ENCODE results near the gene SLC35A2.

The SLC35A2 gene

DNA sequence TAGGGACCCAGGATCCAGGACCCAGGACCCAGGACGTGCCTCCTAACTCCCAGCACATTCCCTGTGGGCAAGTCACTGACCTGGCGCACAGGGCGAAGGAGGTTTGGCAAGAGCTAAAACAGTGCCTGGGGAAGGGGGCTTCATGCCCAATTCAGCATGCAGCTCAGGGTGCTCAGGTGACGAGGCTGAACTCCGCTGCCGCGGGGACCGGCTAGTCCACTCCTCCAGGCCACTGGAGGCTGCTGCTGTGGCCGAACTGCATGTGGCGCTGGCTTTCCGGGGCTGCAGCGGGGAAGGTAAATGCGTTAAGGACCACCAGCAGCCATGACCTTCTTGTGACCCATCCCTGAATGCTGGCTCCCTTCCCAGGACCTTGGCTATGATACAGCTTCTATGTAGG is 12.3 kb upstream of the SLC35A2 start:
- Histone ChIP-seq H3K36me3 (ENCODE audit: insufficient read depth, low read length) (peaks cover 23% of the 10 kb centered on the region), H3K27me3 (ENCODE audit: control insufficient read depth in 1 of 2, insufficient read depth in 2 of 2, low read length in 2 of 2) (no peaks in the 10 kb centered on the region)

GRCh38 chrX:48920718-48921104 is 9.3 kb upstream of the SLC35A2 start:
- H3K27me3 ChIP-seq (ENCODE audit: control insufficient read depth in 1 of 2, insufficient read depth in 2 of 2, low read length in 2 of 2) = no peaks in the 10 kb centered on the region
- H3K27ac ChIP-seq (ENCODE audit: low read depth, low read length) = no peak overlapping the region
- H3K4me1 ChIP-seq (ENCODE audit: insufficient read depth, low read length) = peaks cover 11% of the 10 kb centered on the region
- H3K4me3 ChIP-seq (ENCODE audit: low read depth in 1 of 2, low read length in 2 of 2) = no peak overlapping the region
- no peaks in the 10 kb centered on the region for H3K9me3 ChIP-seq (ENCODE audit: low read length)
- no peak overlapping the region for H3K9ac ChIP-seq (ENCODE audit: low read length)
- peaks cover 18% of the 10 kb centered on the region for H3K36me3 ChIP-seq (ENCODE audit: insufficient read depth, low read length)

More for the DNA sequence above, 12.3 kb upstream of the SLC35A2 start:
- H3K4me3 ChIP-seq (ENCODE audit: low read depth in 1 of 2, low read length in 2 of 2) = no peak overlapping the region
- no peak overlapping the region for H3K9ac ChIP-seq (ENCODE audit: low read length)
- peaks cover 6% of the 10 kb centered on the region for H3K4me1 ChIP-seq (ENCODE audit: insufficient read depth, low read length)
- H3K27ac ChIP-seq (ENCODE audit: low read depth, low read length) = no peak overlapping the region
- no peaks in the 10 kb centered on the region for H3K9me3 ChIP-seq (ENCODE audit: low read length)

GRCh38 chrX:48919947-48920717 is 8.7 kb upstream of the SLC35A2 start:
- H3K4me3 ChIP-seq (ENCODE audit: low read depth in 1 of 2, low read length in 2 of 2) = no peak overlapping the region
- no peaks in the 10 kb centered on the region for H3K9me3 ChIP-seq (ENCODE audit: low read length)
- no peak overlapping the region for H3K9ac ChIP-seq (ENCODE audit: low read length)
- peaks cover 13% of the 10 kb centered on the region for H3K36me3 ChIP-seq (ENCODE audit: insufficient read depth, low read length)
- peaks cover 11% of the 10 kb centered on the region for H3K4me1 ChIP-seq (ENCODE audit: insufficient read depth, low read length)
- H3K27ac ChIP-seq (ENCODE audit: low read depth, low read length) = no peak overlapping the region
- no peaks in the 10 kb centered on the region for H3K27me3 ChIP-seq (ENCODE audit: control insufficient read depth in 1 of 2, insufficient read depth in 2 of 2, low read length in 2 of 2)

- Histone ChIP-seq H3K4me3 (ENCODE audit: low read depth in 1 of 2, low read length in 2 of 2) (peak overlapping the region in 1 of 2 donors; percentile 41), H3K4me1 (ENCODE audit: insufficient read depth, low read length) (peaks cover 11% of the 10 kb centered on the region), H3K36me3 (ENCODE audit: insufficient read depth, low read length) (peaks cover 13% of the 10 kb centered on the region), H3K9ac (ENCODE audit: low read length) (no peak overlapping the region), H3K27me3 (ENCODE audit: control insufficient read depth in 1 of 2, insufficient read depth in 2 of 2, low read length in 2 of 2) (no peaks in the 10 kb centered on the region), H3K27ac (ENCODE audit: low read depth, low read length) (peak overlapping the region; percentile 62), H3K9me3 (ENCODE audit: low read length) (no peaks in the 10 kb centered on the region)
Measured at GRCh38 chrX:48919360-48919841, 8.0 kb upstream of the SLC35A2 start.

DNA sequence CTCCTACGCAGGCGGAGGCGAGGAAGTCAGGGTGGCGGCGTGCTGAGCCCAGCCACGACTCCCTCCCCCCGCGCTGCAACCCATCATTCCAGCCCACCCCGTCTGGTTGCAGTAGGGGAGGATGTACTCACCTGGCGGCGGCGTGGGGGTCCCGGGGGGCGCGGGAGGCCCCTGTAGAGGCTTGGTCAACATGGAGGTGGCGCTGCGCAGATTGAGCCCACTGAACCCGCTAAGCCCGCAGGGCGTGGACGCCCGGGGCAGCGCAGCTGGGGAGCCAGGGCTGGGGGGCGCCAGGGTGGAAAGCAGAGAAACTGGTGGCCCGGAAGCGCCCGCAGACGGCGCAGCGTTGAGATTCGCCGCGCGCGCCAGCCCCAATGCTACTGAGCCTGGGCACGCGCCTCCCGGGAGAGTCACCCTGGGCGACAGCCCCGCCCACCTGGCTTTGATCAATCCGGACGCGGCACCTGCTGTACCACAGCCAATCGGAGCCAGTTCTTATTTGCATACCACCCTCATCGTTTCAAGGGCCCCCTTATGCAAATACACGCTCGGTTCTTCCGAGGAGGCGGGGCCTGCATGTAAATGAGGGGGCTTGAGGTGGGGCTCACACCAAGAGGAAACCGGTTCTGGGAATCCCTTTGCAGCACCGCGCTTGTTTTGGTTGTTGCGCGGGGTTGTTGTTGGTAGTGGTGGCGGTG is 7.3 kb upstream of the SLC35A2 start, which contains the start of gene PIM2:
Gene PIM2 (minus strand): TSS at position 382 of the 698 bp plus-strand sequence. CDS start 190 bp downstream, at position 192.
- Histone ChIP-seq H3K4me1 (ENCODE audit: insufficient read depth, low read length) (peaks cover 11% of the 10 kb centered on the region), H3K36me3 (ENCODE audit: insufficient read depth, low read length) (peaks cover 7% of the 10 kb centered on the region), H3K27ac (ENCODE audit: low read depth, low read length) (peak within 1 kb of the TSS; percentile 71), H3K9ac (ENCODE audit: low read length) (no peak within 1 kb of the TSS), H3K4me3 (ENCODE audit: low read depth in 1 of 2, low read length in 2 of 2) (peak within 1 kb of the TSS; percentile 41 to 52), H3K27me3 (ENCODE audit: control insufficient read depth in 1 of 2, insufficient read depth in 2 of 2, low read length in 2 of 2) (no peaks in the 10 kb centered on the region), H3K9me3 (ENCODE audit: low read length) (no peaks in the 10 kb centered on the region)

GRCh38 chrX:48918301-48918642 is 6.8 kb upstream of the SLC35A2 start:
- Histone ChIP-seq H3K9ac (ENCODE audit: low read length) (no peak overlapping the region), H3K27me3 (ENCODE audit: control insufficient read depth in 1 of 2, insufficient read depth in 2 of 2, low read length in 2 of 2) (no peaks in the 10 kb centered on the region), H3K4me1 (ENCODE audit: insufficient read depth, low read length) (peaks cover 11% of the 10 kb centered on the region), H3K4me3 (ENCODE audit: low read depth in 1 of 2, low read length in 2 of 2) (peak overlapping the region; percentile 41 to 52), H3K27ac (ENCODE audit: low read depth, low read length) (peak overlapping the region; percentile 71), H3K9me3 (ENCODE audit: low read length) (no peaks in the 10 kb centered on the region), H3K36me3 (ENCODE audit: insufficient read depth, low read length) (peaks cover 2% of the 10 kb centered on the region)

DNA sequence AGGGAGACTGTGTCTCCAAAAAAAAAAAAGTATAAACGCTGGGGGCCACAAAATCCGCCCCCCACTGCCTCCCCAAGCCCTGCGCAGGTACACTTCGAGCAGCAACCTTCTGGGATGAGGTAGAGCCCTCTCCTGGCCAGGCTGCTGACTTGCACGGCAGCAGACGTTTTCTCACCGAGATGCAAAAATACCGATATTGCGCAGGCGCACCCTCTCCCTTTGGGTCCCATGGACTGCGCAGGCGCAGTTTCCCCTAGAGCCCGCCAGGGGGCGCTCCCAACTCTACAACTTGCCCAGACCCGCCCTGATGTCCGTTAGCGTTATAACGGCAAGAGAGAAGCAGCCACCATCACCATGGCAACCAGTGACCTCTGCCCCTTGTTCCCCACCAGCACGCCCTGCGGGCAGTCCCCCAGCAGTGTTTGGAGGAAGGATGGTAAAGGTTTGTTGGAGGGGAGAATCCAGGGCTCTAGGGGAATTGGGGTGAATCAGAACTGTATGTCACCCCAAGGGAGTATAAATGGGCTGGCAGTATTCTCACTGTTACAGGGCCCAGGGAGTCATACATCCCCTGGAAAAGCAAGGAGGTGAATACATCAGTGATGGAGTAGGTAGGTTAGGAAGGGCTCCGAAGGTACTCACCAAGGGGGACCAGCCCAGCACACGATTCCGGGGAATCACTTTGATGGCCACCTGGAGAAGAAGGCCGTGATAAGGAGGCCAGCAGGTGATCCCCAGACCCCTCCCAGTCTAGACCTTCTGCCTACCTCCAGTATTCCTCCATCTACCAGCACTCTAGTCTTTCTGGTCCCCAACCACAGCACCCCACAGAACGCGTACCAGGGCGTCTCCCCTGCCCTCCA is 5.9 kb upstream of the SLC35A2 start:
- peaks cover 11% of the 10 kb centered on the region for H3K4me1 ChIP-seq (ENCODE audit: insufficient read depth, low read length)
- no peaks in the 10 kb centered on the region for H3K9me3 ChIP-seq (ENCODE audit: low read length)
- H3K27me3 ChIP-seq (ENCODE audit: control insufficient read depth in 1 of 2, insufficient read depth in 2 of 2, low read length in 2 of 2) = no peaks in the 10 kb centered on the region
- H3K4me3 ChIP-seq (ENCODE audit: low read depth in 1 of 2, low read length in 2 of 2) = no peak overlapping the region
- no peaks in the 10 kb centered on the region for H3K36me3 ChIP-seq (ENCODE audit: insufficient read depth, low read length)
- no peak overlapping the region for H3K9ac ChIP-seq (ENCODE audit: low read length)
- no peak overlapping the region for H3K27ac ChIP-seq (ENCODE audit: low read depth, low read length)

DNA sequence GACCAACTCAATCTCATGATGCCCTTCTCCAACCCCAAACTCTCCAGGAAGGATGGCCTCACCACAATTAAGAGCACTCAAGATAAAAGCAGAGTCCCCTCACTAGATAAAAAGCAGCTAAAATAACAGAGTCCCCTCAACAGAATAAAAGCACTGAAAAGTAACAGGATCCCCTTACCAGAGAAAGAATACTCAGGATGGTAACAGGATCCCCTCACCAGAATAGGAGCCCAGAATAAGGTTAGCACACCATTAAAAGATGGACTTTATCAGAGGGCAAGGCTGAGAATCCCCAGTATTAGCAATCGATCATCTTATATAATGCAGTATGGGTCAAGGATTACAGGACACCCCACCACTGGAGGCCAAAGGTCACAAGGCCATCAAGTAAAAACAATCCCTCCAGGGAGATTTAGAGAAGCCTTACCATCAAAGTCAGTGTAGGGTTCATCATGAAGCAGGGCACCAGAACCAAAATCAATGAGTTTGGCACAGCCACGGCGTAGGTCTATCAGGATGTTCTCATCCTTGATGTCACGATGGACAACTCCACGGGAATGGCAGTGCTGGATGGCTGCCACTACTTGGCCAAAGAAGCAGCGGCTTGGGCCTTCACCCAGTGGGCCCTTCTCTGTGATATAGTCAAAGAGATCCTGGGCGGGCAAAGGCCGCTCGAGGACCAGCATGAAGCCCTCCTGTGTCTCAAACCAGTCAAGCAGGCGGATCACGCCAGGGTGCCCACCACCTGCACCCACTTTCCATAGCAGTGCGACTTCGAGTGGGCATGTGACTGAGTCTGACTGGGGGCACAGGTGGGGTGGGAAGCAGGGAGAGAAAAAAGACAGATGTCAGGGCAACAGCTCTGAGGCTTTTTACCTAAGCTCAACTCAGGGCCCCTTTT is 3.4 kb upstream of the SLC35A2 start:
- H3K27me3 ChIP-seq (ENCODE audit: control insufficient read depth in 1 of 2, insufficient read depth in 2 of 2, low read length in 2 of 2) = no peaks in the 10 kb centered on the region
- H3K4me1 ChIP-seq (ENCODE audit: insufficient read depth, low read length) = peaks cover 16% of the 10 kb centered on the region
- H3K9ac ChIP-seq (ENCODE audit: low read length) = no peak overlapping the region
- no peak overlapping the region for H3K4me3 ChIP-seq (ENCODE audit: low read depth in 1 of 2, low read length in 2 of 2)
- H3K9me3 ChIP-seq (ENCODE audit: low read length) = no peaks in the 10 kb centered on the region
- H3K36me3 ChIP-seq (ENCODE audit: insufficient read depth, low read length) = no peaks in the 10 kb centered on the region
- no peak overlapping the region for H3K27ac ChIP-seq (ENCODE audit: low read depth, low read length)

- no peaks in the 10 kb centered on the region for H3K27me3 ChIP-seq (ENCODE audit: control insufficient read depth in 1 of 2, insufficient read depth in 2 of 2, low read length in 2 of 2)
- H3K9me3 ChIP-seq (ENCODE audit: low read length) = no peaks in the 10 kb centered on the region
- no peaks in the 10 kb centered on the region for H3K36me3 ChIP-seq (ENCODE audit: insufficient read depth, low read length)
- no peak overlapping the region for H3K9ac ChIP-seq (ENCODE audit: low read length)
- peaks cover 10% of the 10 kb centered on the region for H3K4me1 ChIP-seq (ENCODE audit: insufficient read depth, low read length)
- H3K4me3 ChIP-seq (ENCODE audit: low read depth in 1 of 2, low read length in 2 of 2) = no peak overlapping the region
- no peak overlapping the region for H3K27ac ChIP-seq (ENCODE audit: low read depth, low read length)
Measured at GRCh38 chrX:48913605-48914366, 2.3 kb upstream of the SLC35A2 start.

DNA sequence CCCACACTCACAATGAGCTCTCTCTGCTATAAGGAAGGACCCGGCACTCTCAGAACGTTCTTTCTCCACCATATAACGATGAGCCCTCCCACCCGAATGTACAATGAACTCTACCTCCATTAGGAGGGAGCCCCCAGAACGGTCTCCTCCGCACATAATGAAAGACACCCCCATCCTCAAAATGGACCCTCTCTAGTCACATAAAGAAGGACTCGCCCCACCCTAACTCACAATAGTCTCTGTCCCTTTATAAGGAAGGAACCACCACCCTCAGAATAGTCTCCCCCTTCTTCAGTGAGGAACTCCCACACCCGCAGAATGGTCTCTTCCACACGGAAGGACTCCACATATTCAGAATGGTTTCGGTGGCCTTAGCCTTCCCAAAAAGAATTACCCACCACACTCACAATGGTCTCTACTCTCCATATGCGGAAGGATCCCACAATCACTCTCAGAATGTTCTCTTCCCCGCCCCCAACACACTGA is 477 bp downstream of the SLC35A2 start:
- Histone ChIP-seq H3K9ac (ENCODE audit: low read length) (peak overlapping the region; percentile 10), H3K4me3 (ENCODE audit: low read depth in 1 of 2, low read length in 2 of 2) (peak overlapping the region; percentile 53 to 64), H3K36me3 (ENCODE audit: insufficient read depth, low read length) (no peaks in the 10 kb centered on the region), H3K27ac (ENCODE audit: low read depth, low read length) (peak overlapping the region; percentile 20), H3K9me3 (ENCODE audit: low read length) (no peaks in the 10 kb centered on the region), H3K4me1 (ENCODE audit: insufficient read depth, low read length) (peaks cover 6% of the 10 kb centered on the region), H3K27me3 (ENCODE audit: control insufficient read depth in 1 of 2, insufficient read depth in 2 of 2, low read length in 2 of 2) (no peaks in the 10 kb centered on the region)

Data from muscle layer of colon (tissue), 2 donors.